ENCODE data around the gene MED23.

MED23 gene

GRCh38 chr6:131615275-131615674, 12.8 kb downstream of the MED23 start:
- no peak overlapping the region for H3K27ac ChIP-seq
- no peaks in the 10 kb centered on the region for H3K27me3 ChIP-seq
- no peak overlapping the region for H3K4me3 ChIP-seq
- peaks cover 5% of the 10 kb centered on the region; the same call in 1 of the 2 replicates for H3K4me1 ChIP-seq
- H3K4me2 ChIP-seq: no peak overlapping the region
- peaks cover 77% of the 10 kb centered on the region for H3K36me3 ChIP-seq
- H4K20me1 ChIP-seq: peaks cover 9% of the 10 kb centered on the region; the same call in 1 of the 2 replicates
- H3K9me3 ChIP-seq: no peaks in the 10 kb centered on the region
- TF ChIP-seq Cebpa-rat (IDR thresholded peaks at IDR 0.05): no peak
- H3K9ac ChIP-seq: no peak overlapping the region

- H3K4me3 ChIP-seq: no peak overlapping the region
These were observed 14.6 kb downstream of the MED23 start for GRCh38 chr6:131613296-131613925.

GRCh38 chr6:131602781-131603312, 25.2 kb downstream of the MED23 start:
- no peak for TF ChIP-seq Cebpa-rat (IDR thresholded peaks at IDR 0.05)
- no peak overlapping the region for H3K4me3 ChIP-seq
- H3K27me3 ChIP-seq: no peaks in the 10 kb centered on the region
- no peaks in the 10 kb centered on the region for H3K9me3 ChIP-seq
- no peak overlapping the region for H3K9ac ChIP-seq
- peaks cover 83% of the 10 kb centered on the region for H3K36me3 ChIP-seq
- no peaks in the 10 kb centered on the region for H4K20me1 ChIP-seq
- H3K27ac ChIP-seq: no peak overlapping the region
- H3K4me2 ChIP-seq: no peak overlapping the region
- no peaks in the 10 kb centered on the region for H3K4me1 ChIP-seq

More at GRCh38 chr6:131613296-131613925, 14.6 kb downstream of the MED23 start:
- H3K9me3 ChIP-seq: no peaks in the 10 kb centered on the region
- no peak overlapping the region for H3K4me2 ChIP-seq
- H4K20me1 ChIP-seq: peaks cover 9% of the 10 kb centered on the region; the same call in 1 of the 2 replicates
- no peak for TF ChIP-seq Cebpa-rat (IDR thresholded peaks at IDR 0.05)
- peaks cover 76% of the 10 kb centered on the region for H3K36me3 ChIP-seq
- H3K27ac ChIP-seq: no peak overlapping the region
- no peaks in the 10 kb centered on the region for H3K27me3 ChIP-seq
- peaks cover 5% of the 10 kb centered on the region; the same call in 1 of the 2 replicates for H3K4me1 ChIP-seq
- H3K9ac ChIP-seq: no peak overlapping the region

- Histone ChIP-seq H3K4me2 (no peak overlapping the region), H3K9ac (no peak overlapping the region), H3K4me3 (no peak overlapping the region), H4K20me1 (no peaks in the 10 kb centered on the region), H3K9me3 (no peaks in the 10 kb centered on the region), H3K27me3 (no peaks in the 10 kb centered on the region), H3K27ac (no peak overlapping the region), H3K4me1 (no peaks in the 10 kb centered on the region), H3K36me3 (peaks cover 87% of the 10 kb centered on the region)
- no peak for TF ChIP-seq Cebpa-rat (IDR thresholded peaks at IDR 0.05)
These were observed 27.3 kb downstream of the MED23 start for GRCh38 chr6:131600716-131601115.

GRCh38 chr6:131597446-131597845, 30.6 kb downstream of the MED23 start:
- peaks cover 87% of the 10 kb centered on the region for H3K36me3 ChIP-seq
- H3K9ac ChIP-seq: no peak overlapping the region
- no peak overlapping the region for H3K27ac ChIP-seq
- no peaks in the 10 kb centered on the region for H3K9me3 ChIP-seq
- no peak overlapping the region for H3K4me3 ChIP-seq
- H3K27me3 ChIP-seq: no peaks in the 10 kb centered on the region
- H3K4me2 ChIP-seq: no peak overlapping the region
- H3K4me1 ChIP-seq: no peaks in the 10 kb centered on the region
- no peak for TF ChIP-seq Cebpa-rat (IDR thresholded peaks at IDR 0.05)
- H4K20me1 ChIP-seq: no peaks in the 10 kb centered on the region

GRCh38 chr6:131594074-131594473, 34.0 kb downstream of the MED23 start:
- Histone ChIP-seq H3K4me1 (no peaks in the 10 kb centered on the region), H3K9ac (no peak overlapping the region), H3K4me3 (no peak overlapping the region), H4K20me1 (no peaks in the 10 kb centered on the region), H3K4me2 (no peak overlapping the region), H3K27ac (no peak overlapping the region), H3K9me3 (no peaks in the 10 kb centered on the region), H3K36me3 (peaks cover 94% of the 10 kb centered on the region), H3K27me3 (no peaks in the 10 kb centered on the region)
- no peak for TF ChIP-seq Cebpa-rat (IDR thresholded peaks at IDR 0.05)

GRCh38 chr6:131592935-131593334, 35.1 kb downstream of the MED23 start:
- no peak for TF ChIP-seq Cebpa-rat (IDR thresholded peaks at IDR 0.05)
- no peak overlapping the region for H3K9ac ChIP-seq
- no peak overlapping the region for H3K27ac ChIP-seq
- H3K27me3 ChIP-seq: no peaks in the 10 kb centered on the region
- H3K4me2 ChIP-seq: no peak overlapping the region
- H3K36me3 ChIP-seq: peaks cover 94% of the 10 kb centered on the region
- H4K20me1 ChIP-seq: no peaks in the 10 kb centered on the region
- H3K9me3 ChIP-seq: no peaks in the 10 kb centered on the region
- H3K4me3 ChIP-seq: no peak overlapping the region
- H3K4me1 ChIP-seq: no peaks in the 10 kb centered on the region

GRCh38 chr6:131588643-131589042, 39.4 kb downstream of the MED23 start:
- Histone ChIP-seq H3K27ac (no peak overlapping the region), H3K36me3 (peaks cover 87% of the 10 kb centered on the region), H3K9me3 (no peaks in the 10 kb centered on the region), H3K9ac (no peak overlapping the region), H3K4me3 (no peak overlapping the region), H3K27me3 (no peaks in the 10 kb centered on the region), H3K4me1 (no peaks in the 10 kb centered on the region), H4K20me1 (no peaks in the 10 kb centered on the region), H3K4me2 (no peak overlapping the region)
- TF ChIP-seq Cebpa-rat (IDR thresholded peaks at IDR 0.05): no peak

GRCh38 chr6:131587909-131588308, 40.1 kb downstream of the MED23 start:
- H3K36me3 ChIP-seq: peaks cover 91% of the 10 kb centered on the region
- no peak for TF ChIP-seq Cebpa-rat (IDR thresholded peaks at IDR 0.05)
- H3K4me2 ChIP-seq: no peak overlapping the region
- H3K4me3 ChIP-seq: no peak overlapping the region
- H3K9ac ChIP-seq: no peak overlapping the region
- H4K20me1 ChIP-seq: no peaks in the 10 kb centered on the region
- H3K27ac ChIP-seq: no peak overlapping the region
- no peaks in the 10 kb centered on the region for H3K4me1 ChIP-seq
- H3K27me3 ChIP-seq: no peaks in the 10 kb centered on the region
- H3K9me3 ChIP-seq: no peaks in the 10 kb centered on the region

GRCh38 chr6:131586543-131586942, 41.5 kb downstream of the MED23 start:
- no peaks in the 10 kb centered on the region for H3K4me1 ChIP-seq
- no peak overlapping the region for H3K27ac ChIP-seq
- H3K27me3 ChIP-seq: no peaks in the 10 kb centered on the region
- no peak for TF ChIP-seq Cebpa-rat (IDR thresholded peaks at IDR 0.05)
- peaks cover 90% of the 10 kb centered on the region for H3K36me3 ChIP-seq
- H3K4me2 ChIP-seq: no peak overlapping the region
- H3K9ac ChIP-seq: no peak overlapping the region
- no peaks in the 10 kb centered on the region for H3K9me3 ChIP-seq
- H4K20me1 ChIP-seq: no peaks in the 10 kb centered on the region
- H3K4me3 ChIP-seq: no peak overlapping the region

All from BLaER1 (cell line).